ENCODE measurements around the gene HS3ST1. TPM values are rescaled to one million over a fixed set of nuclear protein-coding genes. Genes with fewer than 3 reads are reported as not detected.

The HS3ST1 gene
- total RNA-seq, 2 donors from 2014 or later, result 0.78 to 0.99 TPM

- H3K9me3 ChIP-seq, result no peaks in the 10 kb centered on the region
- no peaks in the 10 kb centered on the region for H3K27me3 ChIP-seq
- DNase-seq (no peak), ATAC-seq (no peak)
- WGBS, 2 donors, result 59% methylated on average over 5 of the region's 5 CpGs
- TF ChIP-seq POLR2A (IDR thresholded peaks at IDR 0.05) (no peak), CTCF (IDR thresholded peaks at IDR 0.05) (no peak)
- no peaks in the 10 kb centered on the region for H3K4me1 ChIP-seq
- H3K27ac ChIP-seq, result no peak overlapping the region
- intact Hi-C loops (cut with DNase I), result no loop called here
- H3K36me3 ChIP-seq (replicated peaks in 1 of 2; ENCODE audit: insufficient read depth in 1 of 2, low read depth in 2 of 2), result no peaks in the 10 kb centered on the region
- H3K4me3 ChIP-seq, result no peak overlapping the region
Measured at GRCh38 chr4:11354531-11354930, 74.2 kb downstream of the HS3ST1 start.

- H3K9me3 ChIP-seq, result no peaks in the 10 kb centered on the region
- ATAC-seq, result no peak
- intact Hi-C loops (cut with DNase I), result no loop called here
- H3K4me3 ChIP-seq, result no peak overlapping the region
- no peaks in the 10 kb centered on the region for H3K4me1 ChIP-seq
- H3K27me3 ChIP-seq, result no peaks in the 10 kb centered on the region
- TF ChIP-seq POLR2A (IDR thresholded peaks at IDR 0.05) (no peak), CTCF (IDR thresholded peaks at IDR 0.05) (no peak)
- H3K36me3 ChIP-seq (replicated peaks in 1 of 2; ENCODE audit: insufficient read depth in 1 of 2, low read depth in 2 of 2), result no peaks in the 10 kb centered on the region
- H3K27ac ChIP-seq, result no peak overlapping the region
- DNase-seq, result no peak
- WGBS, 2 donors, result 60 to 68% methylated on average over 3 of the region's 3 CpGs
Measured at GRCh38 chr4:11348449-11349088, 80.1 kb downstream of the HS3ST1 start.

GRCh38 chr4:11344916-11345315 lies 83.8 kb downstream of the HS3ST1 start:
- ATAC-seq (no peak), DNase-seq (no peak)
- 63 to 86% methylated on average over 2 of the region's 2 CpGs for WGBS, 2 donors
- H3K36me3 ChIP-seq (replicated peaks in 1 of 2; ENCODE audit: insufficient read depth in 1 of 2, low read depth in 2 of 2), result no peaks in the 10 kb centered on the region
- H3K27ac ChIP-seq, result no peak overlapping the region
- intact Hi-C loops (cut with DNase I), result no loop called here
- no peaks in the 10 kb centered on the region for H3K9me3 ChIP-seq
- TF ChIP-seq POLR2A (IDR thresholded peaks at IDR 0.05) (no peak), CTCF (IDR thresholded peaks at IDR 0.05) (no peak)
- no peak overlapping the region for H3K4me3 ChIP-seq
- H3K4me1 ChIP-seq, result no peaks in the 10 kb centered on the region
- no peaks in the 10 kb centered on the region for H3K27me3 ChIP-seq

GRCh38 chr4:11343536-11343935 lies 85.2 kb downstream of the HS3ST1 start:
- DNase-seq (no peak), ATAC-seq (no peak)
- Histone ChIP-seq H3K27me3 (no peaks in the 10 kb centered on the region), H3K4me1 (no peaks in the 10 kb centered on the region), H3K36me3 (replicated peaks in 1 of 2; ENCODE audit: insufficient read depth in 1 of 2, low read depth in 2 of 2) (no peaks in the 10 kb centered on the region), H3K9me3 (no peaks in the 10 kb centered on the region), H3K4me3 (no peak overlapping the region), H3K27ac (no peak overlapping the region)
- TF ChIP-seq POLR2A (IDR thresholded peaks at IDR 0.05) (no peak), CTCF (IDR thresholded peaks at IDR 0.05) (no peak)
- WGBS, 2 donors, result 58 to 61% methylated on average over 4 of the region's 4 CpGs
- intact Hi-C loops (cut with DNase I), result no loop called here

MicroRNAs within 50 kb of the gene (microRNA counts, 767-probe panel; counts per million panel counts)
- microRNA hsa-miR-572, result 0 to 736 counts per million in 2 donors

Small RNA genes within 50 kb of the gene (microRNA-seq; reads per million reads assigned to microRNA genes)
- gene MIR572 (ENCODE audit: borderline number of aligned reads in 2 of 2, borderline replicate concordance in 2 of 2), result 0 reads per million in 2 donors

Small RNA genes within 50 kb of the gene (small RNA-seq; reads per million reads assigned to genes)
- not detected for gene MIR572
- gene RNA5SP156, result not detected
